GM23338 (cell line): ENCODE results near the gene GAPT.

Experiments used
- CREB1 ChIP-seq: fragments of 250-450 bp; sonication (Bioruptor Pico); IDR thresholded peaks from 2 replicates; pipeline ENCODE4 v1.5.0; 2020; ENCODE audit warnings: low read depth, mild to moderate bottlenecking, moderate library complexity
- TF ChIP-seq, protein P1 (sequence below), 2 experiments: fragments of 200-600 bp in 1 of 2; sonication (generic) in 1 of 2; conservative IDR thresholded peaks; 2 replicates each; pipeline versions ENCODE4 v1.5.1 to v1.6.1; 2016 to 2017; ENCODE audit warnings: antibody characterized with exemption in 2 of 2, low read depth in 2 of 2, mild to moderate bottlenecking in 2 of 2, moderate library complexity in 1 of 2
- TF ChIP-seq, protein P2 (sequence below): IDR thresholded peaks from 2 replicates; pipeline ENCODE4 v1.6.1; 2016; ENCODE audit warnings: antibody characterized with exemption

DNA sequence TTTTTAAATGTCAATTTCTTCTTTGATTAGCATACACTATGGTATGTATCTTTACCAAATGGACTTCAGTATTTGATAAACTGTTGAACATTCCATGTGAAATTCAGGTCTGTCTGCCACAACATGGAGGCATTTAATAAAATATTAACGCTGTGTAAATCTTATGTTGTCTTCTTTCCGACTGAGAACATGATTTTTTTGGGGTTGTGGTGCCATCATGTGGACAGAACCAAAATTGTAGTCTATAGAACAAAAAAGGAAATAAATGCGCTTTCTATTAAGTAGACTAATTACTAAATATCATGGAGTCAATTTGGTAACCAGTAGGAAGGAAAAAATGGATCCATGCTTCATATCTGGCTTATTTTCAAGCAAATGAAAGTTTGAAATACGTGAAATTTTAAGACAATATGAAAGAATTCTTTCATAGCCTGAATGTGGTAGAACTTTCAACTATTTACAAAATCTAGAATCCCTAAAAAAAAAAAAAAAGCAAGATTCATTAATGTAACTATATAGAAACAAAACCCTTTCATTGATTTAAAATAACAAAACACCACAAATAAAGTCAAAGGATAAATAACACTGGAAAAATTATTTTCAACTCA lies 28.5 kb upstream of the GAPT start:
- TF ChIP-seq, protein P1, sequence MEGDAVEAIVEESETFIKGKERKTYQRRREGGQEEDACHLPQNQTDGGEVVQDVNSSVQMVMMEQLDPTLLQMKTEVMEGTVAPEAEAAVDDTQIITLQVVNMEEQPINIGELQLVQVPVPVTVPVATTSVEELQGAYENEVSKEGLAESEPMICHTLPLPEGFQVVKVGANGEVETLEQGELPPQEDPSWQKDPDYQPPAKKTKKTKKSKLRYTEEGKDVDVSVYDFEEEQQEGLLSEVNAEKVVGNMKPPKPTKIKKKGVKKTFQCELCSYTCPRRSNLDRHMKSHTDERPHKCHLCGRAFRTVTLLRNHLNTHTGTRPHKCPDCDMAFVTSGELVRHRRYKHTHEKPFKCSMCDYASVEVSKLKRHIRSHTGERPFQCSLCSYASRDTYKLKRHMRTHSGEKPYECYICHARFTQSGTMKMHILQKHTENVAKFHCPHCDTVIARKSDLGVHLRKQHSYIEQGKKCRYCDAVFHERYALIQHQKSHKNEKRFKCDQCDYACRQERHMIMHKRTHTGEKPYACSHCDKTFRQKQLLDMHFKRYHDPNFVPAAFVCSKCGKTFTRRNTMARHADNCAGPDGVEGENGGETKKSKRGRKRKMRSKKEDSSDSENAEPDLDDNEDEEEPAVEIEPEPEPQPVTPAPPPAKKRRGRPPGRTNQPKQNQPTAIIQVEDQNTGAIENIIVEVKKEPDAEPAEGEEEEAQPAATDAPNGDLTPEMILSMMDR (conservative IDR thresholded peaks at IDR 0.05; ENCODE audit: low read depth in 2 of 2) = peak; percentile 64 to 76
- TF ChIP-seq CREB1 (CRISPR knock-in tag) = no peak
- TF ChIP-seq, protein P2, sequence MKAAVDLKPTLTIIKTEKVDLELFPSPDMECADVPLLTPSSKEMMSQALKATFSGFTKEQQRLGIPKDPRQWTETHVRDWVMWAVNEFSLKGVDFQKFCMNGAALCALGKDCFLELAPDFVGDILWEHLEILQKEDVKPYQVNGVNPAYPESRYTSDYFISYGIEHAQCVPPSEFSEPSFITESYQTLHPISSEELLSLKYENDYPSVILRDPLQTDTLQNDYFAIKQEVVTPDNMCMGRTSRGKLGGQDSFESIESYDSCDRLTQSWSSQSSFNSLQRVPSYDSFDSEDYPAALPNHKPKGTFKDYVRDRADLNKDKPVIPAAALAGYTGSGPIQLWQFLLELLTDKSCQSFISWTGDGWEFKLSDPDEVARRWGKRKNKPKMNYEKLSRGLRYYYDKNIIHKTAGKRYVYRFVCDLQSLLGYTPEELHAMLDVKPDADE = no peak
